Activated T-cell treated with anti-CD3 and anti-CD28 coated beads for 1 hour (primary cell): Measurements from ENCODE around the gene RFX8.
"Not testable (repeated sequence)": the region's sequence is repeated elsewhere in the genome, so short reads cannot be mapped to it uniquely, and the experiment has no call there.

Source experiments
- DNase-seq: peaks from one replicate; pipeline ENCODE4 v3.0.0-alpha.2; 2020; ENCODE audit warnings: low read depth

The RFX8 gene

DNA sequence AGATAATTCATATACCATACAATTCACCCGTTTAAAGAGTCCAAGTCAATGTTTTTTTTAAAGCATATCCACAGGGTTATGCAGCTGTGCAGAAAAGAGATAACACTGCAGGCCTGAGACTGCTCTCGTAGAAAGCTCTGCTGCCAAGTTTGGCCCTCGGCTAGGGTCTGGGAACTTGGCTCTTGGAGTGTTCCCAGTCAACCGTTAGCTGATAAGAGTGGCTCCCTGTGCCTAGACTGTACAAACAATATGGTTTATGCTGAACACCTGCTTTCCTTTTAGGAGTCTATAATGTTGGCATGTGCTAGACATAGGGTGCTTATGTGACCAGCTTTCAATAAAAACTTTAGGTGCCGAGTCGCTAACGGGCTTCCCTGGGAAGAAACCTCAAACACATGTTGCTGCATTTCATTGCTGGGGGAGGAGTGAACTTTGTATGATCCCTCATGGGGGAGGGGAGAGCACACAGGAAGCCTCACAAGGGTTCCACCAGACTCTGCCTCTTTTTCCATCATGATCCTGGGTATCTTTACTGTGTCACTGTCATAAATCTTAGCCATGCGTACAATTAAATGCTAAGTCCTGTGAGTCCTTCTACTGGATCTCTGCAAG is 34.7 kb downstream of the RFX8 start:
- DNase-seq, result no peak

DNA sequence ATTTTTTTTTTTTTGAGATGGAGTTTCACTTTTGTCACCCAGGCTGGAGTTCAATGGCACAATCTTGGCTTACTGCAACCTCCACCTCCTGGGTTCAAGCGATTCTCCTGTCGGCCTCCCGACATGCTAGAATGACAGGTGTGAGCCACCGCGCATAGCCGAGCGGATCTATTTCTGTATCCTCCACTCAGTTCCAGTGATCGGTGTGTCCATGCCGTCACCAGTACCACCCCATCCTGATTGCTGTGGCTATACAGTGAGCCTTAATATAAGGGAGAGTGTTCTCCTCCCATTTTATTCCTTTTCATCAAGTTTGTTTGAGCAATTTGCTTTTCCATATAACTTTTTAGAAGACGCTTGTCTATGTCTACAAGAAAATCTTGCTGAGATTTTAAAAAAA is 35.2 kb downstream of the RFX8 start:
- DNase-seq, result no peak

DNA sequence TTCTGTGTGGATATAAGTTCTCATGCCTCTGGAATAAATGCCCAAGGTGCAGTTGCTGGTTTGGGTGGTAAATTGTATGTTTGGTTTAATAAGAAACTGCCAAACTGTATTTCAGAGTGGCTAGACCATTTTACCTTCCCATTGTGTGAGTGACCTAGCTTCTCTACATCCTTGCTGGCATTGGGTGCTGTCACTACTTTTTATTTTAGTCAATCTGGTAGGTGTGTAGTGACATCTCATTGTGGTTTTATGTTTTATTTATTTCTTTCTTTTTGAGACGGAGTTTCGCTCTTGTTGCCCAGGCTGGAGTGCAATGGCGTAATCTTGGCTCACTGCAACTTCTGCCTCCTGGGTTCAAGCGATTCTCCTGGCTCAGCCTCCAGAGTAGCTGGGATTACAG is 36.4 kb downstream of the RFX8 start:
- not testable (repeated sequence) for DNase-seq

DNA sequence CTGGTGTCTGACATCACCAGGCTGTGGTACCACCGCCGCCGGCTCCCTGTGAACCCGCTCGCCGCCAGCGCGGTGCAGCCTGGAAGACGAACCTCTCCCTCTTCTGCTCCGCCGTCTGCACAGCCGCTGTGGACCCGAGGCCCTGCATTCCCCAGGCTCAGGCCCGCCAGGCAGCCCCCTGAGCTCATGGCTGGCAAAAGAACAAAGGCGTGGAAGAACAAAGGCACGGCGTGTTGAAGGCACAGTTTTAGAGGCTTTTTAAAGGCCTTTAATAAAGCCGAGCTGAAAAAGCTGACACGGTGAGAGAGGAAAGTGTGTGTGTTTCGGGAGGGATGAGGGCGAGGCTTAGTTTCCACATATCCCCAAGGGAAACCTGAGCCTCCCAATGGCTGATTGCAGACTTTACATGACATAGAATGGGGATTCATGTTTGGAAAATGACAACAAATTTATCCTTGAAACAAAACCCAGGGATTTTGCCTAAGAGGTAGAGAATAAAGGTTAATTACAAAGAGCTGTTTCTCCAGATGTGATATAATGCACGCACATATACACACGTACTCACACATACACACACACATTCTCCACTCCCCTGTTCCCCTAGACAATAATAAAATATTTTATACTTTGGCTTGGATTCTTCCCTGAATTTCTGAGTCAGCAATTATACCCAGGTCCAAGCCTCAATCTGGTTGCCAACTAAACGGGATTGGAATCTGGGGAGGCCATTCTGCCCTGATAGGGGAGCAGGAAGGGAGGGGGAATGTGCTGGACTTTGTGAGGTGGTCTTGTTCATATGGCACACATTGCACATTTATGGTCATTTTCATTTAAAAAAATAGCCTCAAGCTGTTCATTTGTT is 39.7 kb downstream of the RFX8 start:
- DNase-seq, result no peak

DNA sequence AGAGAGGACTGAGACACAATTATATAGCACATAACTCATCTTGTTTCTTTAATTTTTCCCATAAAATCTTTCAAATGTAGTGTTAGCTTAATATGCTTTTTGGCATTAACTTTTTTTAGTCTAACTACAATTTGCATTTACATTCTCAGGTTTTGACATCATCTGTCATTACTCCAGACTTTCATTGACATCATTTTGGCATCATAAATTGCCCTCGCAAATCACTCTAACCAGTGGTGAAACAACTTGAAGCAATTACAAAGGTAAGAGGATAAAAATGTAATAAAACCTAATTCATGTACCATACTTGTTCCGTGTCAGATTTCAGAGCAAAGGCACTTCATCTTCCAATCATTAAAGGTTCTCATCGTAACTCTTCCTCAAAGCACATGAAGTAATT is 41.4 kb downstream of the RFX8 start:
- no peak for DNase-seq

DNA sequence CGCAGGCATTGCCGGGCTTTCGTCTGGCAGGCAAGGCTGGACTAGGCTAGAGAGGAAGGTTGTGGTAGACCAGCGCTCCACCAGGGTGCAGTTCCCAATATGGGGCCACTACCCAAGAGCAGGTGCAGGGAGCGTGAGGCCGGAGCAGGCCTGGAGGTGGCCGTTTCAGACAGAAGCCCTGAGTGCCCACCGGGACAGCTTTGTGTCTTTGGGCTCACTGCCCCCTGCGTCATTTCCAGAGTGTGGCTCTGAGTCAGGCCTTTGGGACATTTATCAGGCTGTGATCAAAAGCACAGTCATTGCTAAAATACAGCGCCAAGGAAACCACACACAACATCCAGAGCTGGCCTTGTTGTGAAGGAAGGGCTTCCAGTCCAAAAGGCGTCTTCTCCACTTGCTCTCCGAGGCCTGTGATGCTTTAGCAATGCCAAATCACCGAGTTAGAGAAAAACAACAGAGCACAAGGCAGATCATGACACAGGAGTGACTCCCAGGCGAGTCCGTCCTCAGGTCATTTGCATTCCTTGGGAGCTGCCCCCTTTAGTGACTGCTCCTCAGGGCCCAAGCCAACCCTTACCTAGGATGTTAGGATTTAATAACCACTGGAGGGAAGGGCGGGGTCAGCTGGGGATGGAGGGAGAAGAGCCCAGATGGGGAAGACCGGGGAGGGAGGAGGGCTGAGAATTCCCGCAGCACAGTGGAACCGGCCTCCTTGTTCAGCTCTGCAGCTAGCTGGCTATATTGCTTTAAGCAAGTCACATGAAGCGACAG is 42.3 kb downstream of the RFX8 start:
- no peak for DNase-seq

DNA sequence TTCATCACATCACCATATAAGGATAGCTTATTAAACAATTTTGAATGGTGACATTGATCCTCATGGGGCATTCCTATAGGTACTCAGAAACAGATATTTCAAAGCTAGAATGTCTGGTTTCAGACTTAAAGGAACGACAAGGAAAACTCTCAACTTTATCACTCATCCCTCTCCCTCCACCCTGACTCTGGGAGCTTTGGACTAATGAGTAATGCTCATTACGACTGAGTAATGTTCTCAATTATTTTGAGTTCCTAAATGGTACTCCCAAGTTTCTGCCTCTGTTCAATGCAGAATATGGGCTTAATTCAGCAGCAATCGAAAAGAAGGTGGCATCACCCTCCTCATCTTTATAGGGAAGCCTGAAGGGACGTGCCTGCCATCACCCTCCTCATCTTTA is 43.4 kb downstream of the RFX8 start:
- DNase-seq, result no peak

DNA sequence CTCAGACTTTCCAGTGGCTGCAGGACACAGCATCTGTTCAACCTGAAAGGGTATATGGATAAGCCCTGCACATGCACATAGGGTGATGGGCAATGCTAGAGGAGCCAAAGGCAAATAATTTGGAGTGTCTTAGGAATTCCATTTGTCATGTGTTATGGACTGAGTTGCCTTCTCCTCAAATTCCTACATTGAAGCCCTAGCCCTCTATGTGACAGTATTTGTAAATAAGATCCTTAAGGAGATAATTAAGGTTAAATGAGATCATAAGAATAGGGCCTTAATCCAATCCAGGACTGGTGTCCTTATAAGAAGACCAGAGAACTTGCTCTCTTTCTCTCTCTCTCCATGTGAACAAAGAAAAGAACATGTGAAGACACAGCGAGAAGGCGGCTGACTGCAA is 44.8 kb downstream of the RFX8 start:
- DNase-seq, result no peak

DNA sequence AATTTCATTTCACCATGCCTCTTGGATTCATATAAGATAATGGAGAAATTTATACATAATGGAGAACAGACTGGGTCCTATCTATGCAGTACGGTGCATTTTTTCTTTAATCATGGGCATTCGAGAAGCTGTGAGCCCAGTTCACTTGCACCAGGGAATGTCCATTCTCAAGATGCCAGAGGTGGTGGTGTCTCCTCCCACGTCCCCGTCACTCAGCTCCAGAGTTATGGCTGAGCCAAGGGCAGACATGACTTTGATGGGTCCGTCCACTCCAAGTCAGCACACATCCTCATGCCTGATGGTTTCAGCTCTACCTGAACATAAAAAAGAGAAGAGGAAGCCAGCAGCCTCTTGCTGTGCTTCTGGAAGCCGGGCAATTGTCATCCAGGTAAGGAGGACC is 45.5 kb downstream of the RFX8 start:
- DNase-seq, result no peak

DNA sequence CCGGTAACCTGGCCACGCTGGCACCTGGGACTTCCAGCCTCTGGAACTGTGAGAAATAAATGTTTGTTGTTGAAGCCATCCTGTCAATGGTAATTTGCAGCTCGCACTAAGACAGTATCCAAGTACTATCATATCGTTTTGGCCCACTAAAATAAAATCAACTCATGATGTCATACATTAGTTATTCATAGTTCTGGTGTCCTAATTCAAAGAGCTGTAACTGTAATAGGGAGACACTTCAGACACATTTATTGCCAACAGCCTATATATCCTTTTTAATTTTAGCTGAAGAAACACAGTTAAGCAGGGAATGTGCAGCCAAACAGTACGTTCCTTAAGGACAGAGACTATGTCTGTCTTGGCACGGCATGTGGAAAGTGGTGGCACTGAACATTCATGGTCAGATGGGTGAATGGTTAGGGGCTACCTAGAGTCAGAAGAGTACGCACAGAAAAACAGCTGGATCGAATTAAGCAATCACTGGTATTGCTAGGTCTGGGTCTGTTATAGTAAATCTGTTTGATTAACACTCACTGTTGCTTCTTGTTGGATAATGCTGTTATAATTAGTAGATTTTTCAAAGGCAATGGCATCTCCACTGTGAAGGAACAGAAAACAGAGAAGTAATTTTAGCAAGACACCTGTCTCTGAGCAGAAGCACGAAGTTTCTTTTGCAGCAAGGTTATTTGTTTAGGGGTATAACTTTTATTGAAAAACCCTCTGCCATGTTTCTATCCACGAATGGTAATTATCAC is 46.3 kb downstream of the RFX8 start:
- DNase-seq, result no peak

DNA sequence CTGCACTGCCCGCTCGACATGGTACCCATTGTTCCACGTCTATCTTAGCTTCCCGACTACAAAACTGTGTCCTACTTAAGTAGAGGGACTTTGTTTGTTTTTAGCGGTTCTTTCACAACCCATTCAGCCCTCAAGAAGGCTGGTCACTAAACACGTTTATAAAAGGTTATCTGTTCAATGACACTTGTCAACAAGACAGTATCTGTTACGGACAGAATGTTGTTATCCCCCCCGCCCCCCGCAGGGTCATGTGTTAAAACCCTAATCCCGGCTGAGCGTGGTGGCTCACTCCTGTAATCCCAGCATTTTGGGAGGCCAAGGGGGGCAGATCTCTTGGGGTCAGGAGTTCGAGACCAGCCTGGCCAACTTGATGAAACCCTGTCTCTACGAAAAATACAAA is 47.2 kb downstream of the RFX8 start:
- no peak for DNase-seq

DNA sequence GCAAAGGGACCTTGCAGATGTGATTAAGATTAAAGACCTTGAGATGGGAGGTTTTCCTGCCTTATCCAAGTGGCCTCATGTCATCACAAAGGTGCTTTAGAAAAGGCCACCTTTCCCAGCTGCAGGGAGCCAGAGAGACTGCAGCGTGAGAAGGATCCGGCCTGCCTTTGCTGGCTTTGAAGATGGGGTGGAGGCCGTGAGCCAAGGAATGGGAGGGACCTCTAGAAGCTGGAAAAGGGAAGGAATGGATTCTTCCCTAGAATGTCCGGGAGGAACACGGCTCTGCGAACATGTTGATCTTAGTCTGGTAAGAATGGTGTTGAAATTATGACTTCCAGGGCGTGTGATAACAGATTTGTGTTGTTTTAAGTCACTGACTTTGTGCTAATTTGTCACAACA is 47.7 kb downstream of the RFX8 start:
- DNase-seq, result no peak

DNA sequence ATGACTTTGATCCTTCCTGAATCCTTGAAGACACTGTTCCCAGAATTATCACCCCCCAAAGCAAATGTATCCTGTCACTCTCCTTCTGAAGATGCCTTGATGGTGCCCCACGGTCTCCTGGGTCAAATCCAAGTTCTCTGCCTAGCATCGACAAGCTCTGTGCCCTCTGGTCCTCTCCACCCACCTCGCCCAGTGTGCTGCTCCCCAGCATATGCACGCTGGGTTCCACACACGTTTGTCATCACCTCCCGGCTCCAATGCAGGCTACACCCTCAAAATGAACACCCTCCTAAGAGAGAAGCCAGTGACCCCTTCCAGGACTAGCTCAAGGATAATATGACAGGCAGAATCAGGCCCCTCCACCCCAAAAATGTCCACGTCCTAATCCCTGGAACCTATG is 48.1 kb downstream of the RFX8 start:
- no peak for DNase-seq

DNA sequence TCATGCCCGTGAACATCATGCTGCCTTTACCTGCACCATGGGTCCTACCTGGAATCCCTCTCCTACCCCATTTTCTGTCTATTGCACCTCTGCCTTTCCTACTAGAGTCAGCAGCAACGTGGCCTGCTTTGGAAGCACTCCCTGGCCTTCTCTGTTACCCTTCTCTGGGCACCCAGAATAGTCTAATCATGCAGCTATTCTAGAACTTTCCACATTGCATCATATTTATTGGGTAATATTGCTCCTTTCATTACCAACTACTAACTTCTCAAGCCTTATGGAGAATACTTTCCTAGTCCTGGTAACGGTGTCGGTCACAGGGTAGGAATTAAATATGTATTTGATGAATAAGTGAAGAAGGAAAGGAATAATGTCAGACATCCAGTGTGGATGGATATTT is 54.3 kb downstream of the RFX8 start:
- no peak for DNase-seq

DNA sequence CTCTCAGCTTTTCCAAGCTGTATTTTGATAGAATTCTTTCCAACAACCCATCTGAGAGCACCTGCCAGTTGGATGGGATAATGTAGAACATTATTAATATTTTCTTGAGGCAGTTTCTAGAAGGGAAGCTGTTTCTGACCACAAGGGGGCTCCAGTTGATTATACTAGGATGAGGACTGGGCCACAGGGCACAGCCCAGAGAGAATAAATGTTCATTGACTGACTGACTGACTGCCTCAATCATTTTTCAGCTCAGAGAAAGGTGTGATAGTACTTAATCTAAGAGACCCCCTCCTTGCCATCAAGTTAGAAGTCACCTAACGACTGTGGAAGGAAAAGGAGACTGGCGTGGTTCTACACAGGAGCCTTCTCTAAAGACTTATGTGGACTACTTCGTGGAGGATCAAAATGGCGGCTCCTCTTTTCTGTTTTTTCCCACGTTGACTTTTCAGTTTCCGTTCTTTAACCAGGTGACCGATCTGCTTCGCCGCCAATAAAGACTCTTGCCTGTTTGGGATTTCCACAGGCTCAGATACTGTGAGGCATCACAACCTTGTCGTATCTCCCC is 55.7 kb downstream of the RFX8 start:
- DNase-seq, result peak; percentile 42

DNA sequence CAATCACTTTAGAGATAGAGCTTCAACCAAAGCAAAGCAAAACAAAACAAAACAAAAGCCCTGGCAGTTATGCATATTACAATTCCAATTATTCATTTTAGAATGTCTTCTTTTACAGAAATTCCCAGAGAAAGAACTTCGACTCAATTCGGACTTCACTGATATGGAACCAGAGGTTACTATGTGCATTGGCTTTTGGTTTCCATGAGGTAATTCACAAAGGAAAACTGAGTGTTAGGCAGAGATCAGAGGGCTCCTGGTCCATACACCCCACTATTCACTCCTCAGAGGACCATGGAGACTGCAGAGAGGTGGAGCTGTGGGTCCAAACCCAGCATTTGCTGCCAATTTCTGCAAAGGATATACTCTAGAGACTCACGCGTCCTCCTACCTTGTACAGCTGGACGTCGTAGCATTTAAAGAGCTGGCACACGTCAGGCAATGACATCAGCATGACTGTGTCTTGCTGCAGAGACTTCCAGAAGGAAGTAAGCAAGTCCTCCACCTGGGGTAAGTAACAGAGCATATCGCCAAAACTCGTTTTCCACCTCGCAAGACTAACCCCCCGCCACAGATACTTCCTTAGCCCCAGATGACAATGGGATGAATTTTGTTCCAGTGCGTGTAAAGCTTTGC is 56.3 kb downstream of the RFX8 start:
- no peak for DNase-seq

DNA sequence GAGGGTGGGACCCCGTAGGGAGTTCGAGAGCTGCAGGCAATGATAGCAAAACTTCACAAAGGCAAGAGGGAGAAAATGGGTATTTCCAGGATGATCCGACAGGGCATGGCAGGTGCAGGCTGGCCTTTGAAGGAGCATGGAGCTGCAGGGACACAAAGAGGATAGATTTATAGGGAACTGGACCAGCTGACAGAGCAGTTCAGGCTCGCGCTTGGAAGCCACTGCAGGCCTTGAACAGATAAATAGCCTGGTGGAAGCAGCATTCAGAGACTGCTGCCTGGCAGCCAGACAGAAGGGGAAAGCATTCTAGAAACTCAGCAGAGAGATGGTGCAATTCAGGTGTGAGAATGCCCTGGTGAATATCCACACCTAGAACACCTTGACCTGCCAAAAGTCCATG is 58.3 kb downstream of the RFX8 start:
- DNase-seq, result no peak

DNA sequence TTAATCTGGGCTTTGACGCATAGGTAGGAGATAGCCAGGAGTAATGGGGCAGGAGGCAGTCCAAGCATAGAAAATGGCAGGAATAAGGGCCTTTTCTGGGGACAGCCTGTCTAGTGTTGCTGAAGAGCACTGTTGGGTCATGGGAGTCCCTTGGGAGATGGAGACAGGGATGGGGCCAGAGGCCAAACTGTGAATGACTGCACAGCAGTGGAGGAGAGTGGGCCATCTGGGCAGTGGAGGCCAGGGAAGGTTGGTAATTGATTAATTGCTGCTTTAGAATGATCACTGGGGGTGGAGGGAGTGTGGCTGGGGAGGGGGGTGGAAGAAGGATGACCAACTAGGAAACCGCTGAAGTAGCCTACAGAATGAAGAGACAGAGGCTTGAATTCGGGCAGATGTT is 59.0 kb downstream of the RFX8 start:
- no peak for DNase-seq

DNA sequence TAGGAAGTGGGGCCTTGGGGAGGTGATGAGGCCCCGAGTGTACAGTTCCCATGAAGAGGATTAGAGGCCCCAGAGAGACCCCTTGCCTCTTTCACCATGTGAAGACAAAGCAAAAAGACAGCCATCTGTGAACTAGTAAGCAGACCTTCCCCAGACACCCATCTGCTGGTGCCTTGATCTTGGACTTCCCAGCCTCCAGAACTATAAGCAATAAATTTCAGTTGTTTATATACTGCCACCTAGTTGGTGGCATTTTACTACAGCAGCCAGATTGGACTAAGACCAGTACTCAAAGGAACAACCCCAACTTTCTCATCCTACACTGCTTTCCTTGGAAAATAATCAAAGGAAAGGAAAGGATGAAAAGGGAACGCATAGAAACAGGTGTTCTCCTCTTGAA is 59.7 kb downstream of the RFX8 start:
- DNase-seq, result no peak

DNA sequence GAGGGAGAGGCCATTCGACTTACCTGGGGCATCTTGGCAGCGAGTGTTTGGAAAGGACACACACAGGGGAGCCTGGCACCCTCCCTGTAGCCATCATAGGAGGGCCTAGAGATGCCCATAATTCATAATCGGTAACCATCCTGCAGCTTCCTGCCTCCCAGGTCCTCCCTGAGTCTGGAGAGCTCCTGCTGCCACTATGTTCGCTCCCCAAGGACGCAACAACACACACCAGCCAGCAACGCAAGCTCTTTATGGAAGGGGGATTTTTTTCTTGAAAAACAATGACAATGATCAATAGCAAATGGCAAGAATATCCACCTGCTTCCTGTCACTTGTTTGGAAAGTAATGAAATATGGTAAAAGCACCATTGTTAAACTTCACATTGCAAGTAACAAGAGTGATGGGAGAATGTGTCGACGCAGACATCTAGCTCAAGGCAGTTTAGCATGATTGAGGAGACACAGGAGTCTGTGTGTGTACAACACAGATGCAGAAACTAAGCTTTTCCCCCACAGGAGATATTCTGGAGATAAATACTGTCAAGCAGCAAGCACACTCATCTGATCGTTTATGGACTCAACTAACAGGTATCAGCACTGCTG is 62.7 kb downstream of the RFX8 start:
- DNase-seq, result no peak

DNA sequence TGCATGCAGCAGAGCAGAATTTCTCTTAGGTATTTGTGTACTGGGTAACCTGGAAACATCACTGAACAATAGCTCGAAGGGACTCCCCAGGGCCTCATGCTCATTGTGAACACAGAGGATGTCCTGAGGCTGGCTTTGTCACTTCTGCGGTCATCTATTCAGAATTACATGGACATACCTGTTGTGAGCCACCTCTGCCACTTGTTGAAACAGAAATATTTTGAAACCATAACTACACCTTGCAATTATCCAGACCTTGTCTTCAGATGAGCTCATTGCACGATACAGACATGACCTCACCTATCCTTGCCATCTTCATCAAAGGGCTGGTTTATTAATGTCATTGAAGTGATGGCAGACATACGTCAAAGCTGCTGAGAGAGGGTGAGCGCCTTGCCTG is 64.2 kb downstream of the RFX8 start:
- no peak for DNase-seq
